ENCODE measurements around the gene UTP15.

GRCh38 chr5:73612799-73613198, 47.3 kb downstream of the UTP15 start:
- TF ChIP-seq CTCF (IDR thresholded peaks at IDR 0.05 in 8 of 11, conservative IDR thresholded peaks at IDR 0.05 in 3 of 11) (no peak), POLR2AphosphoS5 (IDR thresholded peaks at IDR 0.05) (no peak), POLR2A (IDR thresholded peaks at IDR 0.05) (no peak)

Measured in spleen (tissue), 7 donors.